Liver (tissue), 3 donors: ENCODE data around the gene GCC2.
"Not testable (repeated sequence)": the region's sequence is repeated elsewhere in the genome, so short reads cannot be mapped to it uniquely, and the experiment has no call there.

ENCODE experiments used
- SP1 ChIP-seq: IDR thresholded peaks from 2 replicates; pipeline ENCODE4 v1.6.1; 2018; ENCODE audit warnings: antibody characterized with exemption, mild to moderate bottlenecking
- TF ChIP-seq, protein P1 (sequence below): fragments of 150-350 bp; IDR thresholded peaks from 2 replicates; pipeline ENCODE4 v1.5.1; 2017; ENCODE audit warnings: improper control_type of control experiment, low read depth, low read length; ENCODE audit not compliant: missing input control
- donor health status: healthy.
- donor health status: healthy.

DNA sequence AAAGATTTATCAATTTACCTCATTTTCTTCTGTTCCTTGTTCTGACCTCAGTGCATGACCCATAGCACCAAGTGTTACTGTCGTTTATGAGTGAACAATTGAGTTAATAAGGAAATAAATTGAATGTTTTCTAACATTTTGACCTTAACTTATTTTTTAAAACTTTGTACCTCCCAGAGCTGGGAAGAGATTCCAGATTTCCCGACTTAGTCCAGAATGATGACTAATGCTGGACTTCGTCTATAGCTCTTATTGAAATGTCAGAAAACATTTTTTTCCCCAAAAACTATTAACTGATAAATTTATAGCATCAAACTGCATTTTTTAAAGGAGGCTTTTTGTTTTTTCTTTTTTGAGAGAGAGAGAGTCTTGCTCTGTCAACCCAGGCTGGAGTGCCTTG is 63.4 kb downstream of the GCC2 start:
- TF ChIP-seq, protein P1, sequence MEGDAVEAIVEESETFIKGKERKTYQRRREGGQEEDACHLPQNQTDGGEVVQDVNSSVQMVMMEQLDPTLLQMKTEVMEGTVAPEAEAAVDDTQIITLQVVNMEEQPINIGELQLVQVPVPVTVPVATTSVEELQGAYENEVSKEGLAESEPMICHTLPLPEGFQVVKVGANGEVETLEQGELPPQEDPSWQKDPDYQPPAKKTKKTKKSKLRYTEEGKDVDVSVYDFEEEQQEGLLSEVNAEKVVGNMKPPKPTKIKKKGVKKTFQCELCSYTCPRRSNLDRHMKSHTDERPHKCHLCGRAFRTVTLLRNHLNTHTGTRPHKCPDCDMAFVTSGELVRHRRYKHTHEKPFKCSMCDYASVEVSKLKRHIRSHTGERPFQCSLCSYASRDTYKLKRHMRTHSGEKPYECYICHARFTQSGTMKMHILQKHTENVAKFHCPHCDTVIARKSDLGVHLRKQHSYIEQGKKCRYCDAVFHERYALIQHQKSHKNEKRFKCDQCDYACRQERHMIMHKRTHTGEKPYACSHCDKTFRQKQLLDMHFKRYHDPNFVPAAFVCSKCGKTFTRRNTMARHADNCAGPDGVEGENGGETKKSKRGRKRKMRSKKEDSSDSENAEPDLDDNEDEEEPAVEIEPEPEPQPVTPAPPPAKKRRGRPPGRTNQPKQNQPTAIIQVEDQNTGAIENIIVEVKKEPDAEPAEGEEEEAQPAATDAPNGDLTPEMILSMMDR = not testable (repeated sequence)
- TF ChIP-seq SP1 = not testable (repeated sequence)
